DMS53 treated with DMSO at 0.1 percent for 48 hours (cell line): Measurements from ENCODE around the gene PPM1L.
"Not testable (repeated sequence)": the region's sequence is repeated elsewhere in the genome, so short reads cannot be mapped to it uniquely, and the experiment has no call there.

Experiments used
- DNase-seq: peaks from one replicate; lab custom pipeline; 2025; ENCODE audit not compliant: unreplicated experiment; lab: John Stamatoyannopoulos, UW

PPM1L gene

DNA sequence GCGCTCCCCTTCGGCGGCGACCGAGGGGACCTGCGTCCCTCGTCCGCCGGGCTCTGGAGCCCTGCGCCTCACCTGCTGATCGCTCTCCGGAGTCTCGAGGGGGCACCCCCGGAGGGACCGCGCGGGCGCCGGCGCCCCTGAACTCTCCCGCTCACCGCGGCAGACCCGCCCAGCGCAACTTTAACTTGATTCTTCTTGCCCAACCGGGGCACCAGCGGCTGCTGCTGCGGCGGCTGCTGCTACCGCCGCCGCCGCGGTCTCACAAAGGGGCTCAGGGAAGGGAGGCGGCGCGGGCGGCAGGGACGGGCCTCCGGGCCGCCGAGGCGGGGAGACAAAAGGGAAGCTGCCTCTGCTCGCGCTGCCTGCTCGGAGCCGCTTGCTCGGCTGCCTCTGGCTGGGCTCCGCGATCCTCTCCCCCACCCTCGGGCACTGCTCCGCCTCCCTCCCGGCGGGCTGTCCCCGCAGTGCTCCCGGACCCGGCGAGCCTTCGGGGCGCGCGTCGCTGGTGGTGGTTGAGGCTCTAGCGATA lies at the start of gene PPM1L:
PPM1L (plus strand) TSS at position 456 of the 529 bp plus-strand sequence.
- peak; percentile 46 for DNase-seq

DNA sequence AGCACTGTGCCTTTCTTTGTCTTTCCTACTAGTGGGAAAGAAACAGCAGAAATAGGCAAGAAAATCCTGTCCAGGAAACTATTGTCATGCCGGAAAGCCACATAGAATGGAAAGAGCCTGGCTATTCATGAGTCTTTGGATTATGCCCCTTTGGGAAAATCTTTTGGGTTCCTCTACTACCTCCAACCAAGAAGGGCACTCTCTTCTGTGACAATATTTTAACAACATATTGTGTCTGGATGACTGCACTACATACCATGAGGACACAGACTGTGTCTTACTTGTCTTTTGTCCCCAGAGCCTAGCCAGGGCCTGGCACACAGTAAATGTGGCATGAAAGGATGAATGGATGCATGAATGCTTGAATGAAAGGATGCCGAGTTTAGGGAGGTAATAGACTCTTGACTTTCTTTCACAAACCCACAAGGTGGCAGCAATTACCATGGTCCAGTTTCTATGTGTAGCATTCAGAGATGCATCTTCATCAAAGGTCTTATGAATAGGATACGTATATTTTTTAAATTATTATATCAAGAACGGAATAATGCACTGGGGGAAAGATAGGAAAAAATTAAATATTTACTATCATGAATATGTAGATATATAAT lies 48.7 kb upstream of the PPM1L start:
- peak; percentile 57 for DNase-seq

DNA sequence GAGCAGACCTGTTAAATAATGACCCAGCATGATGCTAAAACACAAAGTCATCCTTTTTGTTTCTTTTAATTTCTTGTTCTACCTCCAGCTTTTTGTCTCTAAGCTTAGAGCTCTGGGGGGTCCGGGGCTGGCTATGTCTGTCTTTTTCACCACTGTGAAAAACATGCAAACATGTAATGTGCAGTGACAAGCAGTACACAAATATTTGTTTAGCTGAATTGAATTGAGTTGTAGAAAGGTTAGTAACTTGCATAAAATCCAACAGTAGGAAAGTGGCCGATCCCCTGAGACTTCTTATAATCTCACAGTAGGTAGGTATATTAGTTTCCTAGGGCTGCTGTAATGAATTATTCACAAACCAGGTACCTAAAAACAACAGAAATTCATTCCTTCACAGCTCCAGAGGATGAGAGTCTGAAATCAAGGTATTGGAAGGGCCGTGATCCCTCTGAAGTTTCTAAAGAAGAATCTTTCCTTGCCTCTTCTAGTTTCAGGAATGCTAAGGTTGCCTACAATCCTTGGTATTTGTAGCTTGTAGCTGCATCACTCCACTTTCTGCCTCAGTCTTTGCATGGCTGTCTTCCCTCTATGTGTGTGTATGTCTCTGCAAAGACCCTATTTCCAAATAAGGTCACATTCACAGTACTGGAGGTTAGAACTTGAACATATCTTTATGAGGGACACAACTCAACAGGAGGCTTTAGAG lies 46.4 kb upstream of the PPM1L start:
- DNase-seq, result no peak

DNA sequence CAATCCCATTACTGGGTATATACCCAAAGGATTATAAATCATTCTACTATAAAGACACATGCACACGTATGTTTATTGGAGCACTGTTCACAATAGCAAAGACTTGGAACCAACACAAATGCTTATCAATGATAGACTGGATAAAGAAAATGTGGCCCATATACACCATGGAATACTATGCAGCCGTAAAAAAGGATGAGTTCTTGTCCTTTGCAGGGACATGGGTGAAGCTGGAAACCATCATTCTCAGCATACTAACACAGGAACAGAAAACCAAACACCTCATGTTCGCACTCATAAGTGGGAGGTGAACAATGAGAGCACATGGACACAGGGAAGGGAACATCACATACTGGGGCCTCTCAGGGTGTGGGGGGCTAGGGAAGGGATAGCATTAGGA lies 42.9 kb upstream of the PPM1L start:
- not testable (repeated sequence) for DNase-seq

DNA sequence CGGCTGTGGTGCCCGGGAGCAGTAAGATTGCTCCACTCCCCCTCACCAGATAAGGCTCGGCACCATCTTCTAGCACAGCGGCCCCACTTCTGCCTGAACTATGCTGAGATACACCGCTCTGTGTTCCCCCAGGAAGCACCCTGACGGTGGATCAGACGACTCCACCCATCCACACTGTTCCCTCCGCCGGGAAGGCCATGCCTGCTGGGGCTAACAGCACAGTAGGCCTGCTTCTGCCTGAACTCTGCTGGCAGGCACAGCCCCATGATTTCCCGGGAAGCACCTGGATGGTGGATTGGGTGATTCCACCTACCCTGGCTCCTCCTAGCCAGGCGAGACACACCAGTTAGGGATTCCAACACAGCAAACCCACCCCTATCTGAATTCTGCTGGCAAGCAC lies 36.3 kb upstream of the PPM1L start:
- no peak for DNase-seq

DNA sequence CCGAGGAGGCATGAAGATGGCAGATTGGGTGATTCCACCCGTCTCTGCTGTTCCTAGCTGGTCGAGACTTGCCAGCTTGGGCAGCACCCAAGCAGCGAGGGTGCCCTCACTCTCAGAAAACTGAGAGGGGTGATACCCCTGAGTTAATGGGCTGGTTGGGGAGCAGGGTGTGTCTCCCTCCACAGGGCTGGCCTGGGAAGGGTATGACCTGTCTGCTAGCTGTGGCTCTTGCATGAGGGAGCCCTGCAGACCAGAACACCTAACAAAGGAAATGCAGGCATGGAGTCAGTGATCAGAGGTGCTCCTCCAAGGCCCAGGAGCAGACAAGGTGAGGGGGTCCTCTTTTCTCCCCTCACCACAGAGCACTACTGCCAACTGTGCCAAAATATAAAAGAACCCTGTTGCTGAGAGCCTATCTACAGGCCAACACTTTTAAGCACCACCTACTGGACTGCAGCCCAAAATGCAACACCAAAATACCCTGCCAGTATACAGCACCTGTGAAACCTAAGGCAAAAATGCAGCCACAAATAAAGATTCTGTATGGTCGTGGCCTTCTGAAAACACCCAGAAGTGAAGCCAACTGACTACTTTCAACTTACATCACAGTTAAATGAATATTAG lies 35.8 kb upstream of the PPM1L start:
- DNase-seq, result no peak

DNA sequence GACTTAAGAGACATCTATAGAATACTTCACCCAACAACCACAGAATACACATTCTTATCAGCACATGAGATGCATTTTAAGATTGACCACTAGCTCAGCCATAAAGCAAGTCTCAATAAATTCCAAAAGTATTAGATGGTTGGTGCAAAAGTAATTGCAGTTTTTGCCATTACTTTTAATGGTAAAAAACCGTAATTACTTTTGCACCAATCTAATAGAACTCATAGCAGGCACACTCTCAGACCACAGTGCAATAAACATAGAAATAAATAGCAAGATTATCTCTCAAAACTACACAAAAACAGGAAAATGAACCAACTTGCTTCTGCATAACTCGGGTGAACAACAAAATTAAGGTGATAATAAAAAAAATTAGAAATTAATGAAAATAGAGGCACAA lies 33.7 kb upstream of the PPM1L start:
- no peak for DNase-seq

DNA sequence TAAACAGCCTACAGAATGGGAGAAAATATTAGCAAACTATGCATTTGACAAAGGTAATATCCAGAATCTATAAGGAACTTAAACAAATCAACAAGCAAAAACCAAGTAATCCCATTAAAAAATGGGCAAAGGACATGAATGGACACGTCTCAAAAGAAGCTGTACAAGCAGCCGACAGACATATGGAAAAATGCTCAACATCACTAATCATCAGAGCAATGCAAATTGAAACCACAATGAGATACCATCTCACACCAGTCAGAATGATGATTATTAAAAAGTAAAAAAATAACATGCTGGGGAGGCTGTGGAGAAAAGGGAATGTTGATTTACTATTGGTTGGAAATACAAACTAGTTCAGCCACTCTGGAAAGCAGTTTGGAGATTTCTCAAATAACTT lies 30.7 kb upstream of the PPM1L start:
- no peak for DNase-seq

DNA sequence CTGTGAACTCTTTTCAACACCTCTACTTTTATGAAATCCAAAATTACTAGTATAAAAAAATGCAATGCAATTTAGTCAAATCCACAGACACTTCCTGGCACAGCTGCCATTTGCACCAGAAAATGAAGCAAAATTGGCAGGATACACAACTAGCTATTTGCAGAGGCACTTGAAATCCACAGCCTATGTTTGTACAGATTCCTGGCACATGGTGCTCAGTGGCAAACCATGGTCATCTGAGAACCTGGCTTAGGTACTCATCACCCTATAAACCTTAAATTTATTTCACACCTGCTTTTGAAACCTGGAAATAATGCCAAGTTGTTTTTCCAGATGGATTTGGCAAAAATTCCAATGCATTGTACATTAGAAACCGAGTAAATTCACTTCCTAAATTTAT lies 20.2 kb upstream of the PPM1L start:
- DNase-seq, result peak; percentile 75

DNA sequence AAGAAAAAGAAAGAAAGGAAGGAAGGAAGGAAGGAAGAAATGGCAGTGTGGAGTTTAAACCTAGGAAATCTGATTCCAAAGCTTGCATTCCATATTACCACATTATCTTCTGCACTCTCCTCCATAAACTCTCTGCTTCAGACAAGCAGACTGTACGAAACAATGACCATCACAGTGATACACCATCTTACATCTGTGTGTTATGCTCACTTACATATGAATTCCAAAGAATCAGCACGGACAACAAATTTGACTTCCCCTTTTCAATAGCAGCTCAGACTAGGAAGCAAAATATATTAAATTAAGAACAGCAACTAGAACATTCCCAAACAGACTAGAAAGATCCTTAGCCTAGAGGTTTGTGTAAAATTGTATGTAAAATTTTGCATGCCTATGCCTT lies 18.0 kb upstream of the PPM1L start:
- no peak for DNase-seq

DNA sequence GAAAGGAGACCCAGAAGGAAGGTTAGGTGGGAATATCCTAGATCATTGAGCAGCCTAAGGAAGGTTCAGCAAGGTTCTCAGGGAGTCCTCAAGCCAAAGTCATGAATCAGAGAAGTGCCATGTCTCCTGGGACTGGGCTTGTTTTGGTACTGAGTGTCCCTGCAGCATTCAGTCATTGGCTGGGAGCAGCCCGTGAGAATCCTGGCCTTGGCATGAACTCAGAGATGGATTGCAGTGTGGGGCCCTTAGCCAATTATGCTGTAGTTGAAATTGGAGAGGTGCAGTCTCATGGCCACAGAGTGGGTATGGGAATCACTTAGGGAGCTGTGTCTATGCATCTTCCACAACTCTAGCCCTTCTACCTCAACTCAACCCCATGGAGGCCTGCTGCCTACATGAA lies 17.0 kb upstream of the PPM1L start:
- no peak for DNase-seq

DNA sequence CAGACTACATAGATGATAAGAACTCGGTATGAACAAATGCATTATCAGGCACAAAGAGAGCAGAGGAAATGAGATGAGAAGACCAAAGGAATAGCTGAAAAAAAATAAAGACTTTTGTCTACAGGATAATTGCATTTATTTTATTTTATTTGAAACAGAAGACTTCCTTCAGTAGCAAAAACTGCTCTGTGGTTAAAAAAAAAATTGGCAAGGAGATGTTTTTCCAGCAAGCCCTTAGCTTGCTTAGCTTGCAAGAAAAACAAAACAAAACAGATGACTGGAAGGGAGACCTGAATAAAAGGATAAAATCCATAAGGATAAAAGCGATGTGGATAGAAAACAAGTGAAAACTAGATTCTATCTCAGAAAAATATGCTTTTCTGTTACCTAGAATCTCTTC lies 9.1 kb upstream of the PPM1L start:
- DNase-seq, result no peak

DNA sequence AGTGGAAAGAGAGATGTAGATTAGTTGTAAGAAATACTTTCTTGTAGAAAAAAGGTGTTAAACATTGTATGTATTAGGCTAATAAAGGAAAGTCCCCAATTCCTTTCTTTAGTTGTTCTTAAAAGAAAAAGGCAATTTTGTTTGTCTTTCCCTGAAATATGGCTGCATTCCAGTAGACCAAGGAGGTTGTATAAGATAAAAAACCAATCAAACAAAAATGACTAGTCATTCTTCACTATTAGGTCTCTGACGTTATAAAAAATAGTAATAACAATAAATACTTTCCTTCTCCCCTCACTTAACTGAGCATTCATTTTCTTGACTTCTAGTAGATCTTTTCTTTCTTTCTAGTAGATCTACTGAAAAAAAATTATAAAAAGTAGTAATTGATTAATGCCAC lies 8.6 kb upstream of the PPM1L start:
- DNase-seq, result no peak

DNA sequence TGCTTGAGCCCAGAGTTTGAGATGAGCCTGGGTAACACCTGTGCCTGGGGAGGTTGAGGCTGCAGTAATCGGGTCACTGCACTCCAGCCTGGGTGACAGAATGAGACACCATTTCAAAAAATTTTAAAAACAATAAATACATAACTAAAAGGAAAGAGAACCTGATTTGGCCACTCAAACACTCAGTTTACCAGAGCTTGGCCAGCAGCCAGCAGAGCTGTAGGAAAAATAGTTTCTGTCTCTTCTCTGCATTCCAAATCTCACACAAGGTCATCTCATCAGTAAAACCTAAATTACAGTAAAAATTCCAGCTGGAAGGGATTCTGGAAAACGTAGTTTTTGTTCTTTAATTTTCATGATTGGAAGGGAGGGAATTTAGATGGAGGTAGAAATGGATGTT lies 7.8 kb upstream of the PPM1L start:
- no peak for DNase-seq

DNA sequence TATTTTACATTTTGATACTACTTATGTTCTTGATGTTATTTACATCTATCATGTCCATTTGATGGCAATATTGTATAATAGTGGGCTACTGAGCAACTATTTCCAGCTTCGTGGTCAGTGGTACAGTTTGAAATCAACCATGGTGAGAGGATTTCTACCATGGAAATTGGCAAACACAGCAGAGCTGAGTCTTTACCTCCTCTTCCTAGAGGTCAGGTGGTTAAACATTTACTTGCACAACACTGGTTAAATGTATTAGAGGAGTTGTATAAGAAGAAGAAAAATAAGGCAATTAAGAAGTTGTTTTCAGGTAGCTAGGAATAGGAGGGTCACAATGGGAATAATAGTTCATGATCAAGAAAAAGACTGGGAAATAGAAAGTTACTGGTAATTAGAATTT lies 7.2 kb upstream of the PPM1L start:
- DNase-seq, result peak; percentile 61

DNA sequence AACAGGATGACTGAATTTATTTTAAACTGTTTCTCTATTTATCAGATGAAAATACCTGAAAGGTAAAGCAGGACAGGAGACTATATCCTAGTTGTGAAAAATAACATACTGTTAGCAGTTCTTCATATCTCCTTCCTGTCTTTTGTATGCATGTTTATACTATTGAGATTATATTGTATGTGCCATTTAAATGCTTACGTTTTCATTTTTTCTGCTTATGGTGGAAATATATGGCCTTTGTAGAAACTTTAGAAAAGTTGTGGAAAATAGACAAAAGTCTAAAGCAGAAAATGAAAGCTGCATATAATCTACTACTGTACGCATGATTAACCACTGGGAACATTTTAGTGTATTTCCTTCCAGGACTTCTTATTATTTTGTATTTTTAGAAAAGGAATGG lies 2.1 kb upstream of the PPM1L start:
- DNase-seq, result no peak

DNA sequence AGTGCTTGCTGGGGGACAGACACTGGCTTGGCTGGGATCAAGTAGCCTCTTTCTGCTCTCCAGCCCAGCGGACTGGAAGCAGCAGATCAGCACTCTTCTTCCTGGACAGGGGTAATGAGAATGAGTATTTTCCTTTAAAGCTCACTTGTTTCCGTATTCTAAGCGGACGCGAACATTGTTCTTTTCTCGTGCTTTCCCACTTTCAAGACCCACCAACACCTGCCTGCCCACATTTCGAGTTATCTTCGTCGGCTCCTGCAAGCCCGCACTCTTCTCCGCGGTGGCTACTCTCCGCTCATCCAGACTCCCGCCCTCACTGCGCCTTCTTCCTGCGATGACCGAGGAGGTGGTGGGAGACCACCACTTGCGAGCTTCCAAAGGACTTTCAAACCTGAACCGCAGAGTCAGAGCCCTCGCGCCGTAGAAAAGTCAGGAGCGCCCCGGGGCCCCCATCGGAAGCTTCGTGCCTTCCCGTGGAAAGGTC lies 1.6 kb upstream of the PPM1L start:
- peak; percentile 29 for DNase-seq

DNA sequence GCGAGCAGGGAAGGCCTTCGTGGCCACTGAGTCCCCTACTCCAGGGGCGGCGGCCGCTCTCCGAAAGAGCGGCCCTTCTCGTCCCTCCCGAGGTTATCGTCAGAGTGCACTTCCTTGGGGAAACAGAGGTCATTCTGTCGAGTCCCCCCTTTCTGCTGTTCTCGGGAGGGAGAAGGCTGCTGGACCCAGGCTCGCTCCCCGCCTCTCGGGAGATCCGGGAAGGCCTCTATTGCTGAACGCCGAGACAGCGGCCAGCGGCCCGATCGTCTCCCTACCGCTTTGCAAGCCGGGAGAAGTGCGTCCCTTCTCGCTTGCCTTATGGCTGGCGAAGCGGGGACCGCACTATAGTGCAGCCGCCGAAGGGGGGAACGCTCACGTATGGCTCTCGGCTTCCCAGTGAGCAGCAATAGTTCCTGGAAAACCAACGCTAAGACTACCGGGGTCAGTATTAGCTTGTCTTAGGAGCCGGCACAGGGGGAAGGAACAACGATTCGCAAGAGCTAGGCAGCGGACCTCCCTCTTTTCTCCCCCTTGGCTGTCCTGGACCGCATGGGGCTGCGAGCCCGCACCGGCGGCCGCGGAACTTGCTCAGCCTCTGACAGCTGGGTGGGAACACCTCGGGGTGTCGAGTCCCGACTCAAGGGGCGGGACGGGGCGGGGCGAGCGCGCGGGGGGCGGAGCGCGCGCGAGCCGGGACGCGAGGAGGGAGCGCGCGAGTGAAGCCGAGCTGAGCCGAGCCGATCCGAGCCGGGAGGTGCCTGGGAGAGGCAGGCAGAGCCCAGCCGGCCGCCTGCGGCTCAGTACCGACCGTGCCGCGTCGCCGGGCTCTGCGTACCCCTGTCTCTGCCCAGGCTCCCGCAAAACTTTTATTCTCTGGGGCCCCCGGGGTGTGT lies 930 bp upstream of the PPM1L start:
- DNase-seq, result peak; percentile 74

DNA sequence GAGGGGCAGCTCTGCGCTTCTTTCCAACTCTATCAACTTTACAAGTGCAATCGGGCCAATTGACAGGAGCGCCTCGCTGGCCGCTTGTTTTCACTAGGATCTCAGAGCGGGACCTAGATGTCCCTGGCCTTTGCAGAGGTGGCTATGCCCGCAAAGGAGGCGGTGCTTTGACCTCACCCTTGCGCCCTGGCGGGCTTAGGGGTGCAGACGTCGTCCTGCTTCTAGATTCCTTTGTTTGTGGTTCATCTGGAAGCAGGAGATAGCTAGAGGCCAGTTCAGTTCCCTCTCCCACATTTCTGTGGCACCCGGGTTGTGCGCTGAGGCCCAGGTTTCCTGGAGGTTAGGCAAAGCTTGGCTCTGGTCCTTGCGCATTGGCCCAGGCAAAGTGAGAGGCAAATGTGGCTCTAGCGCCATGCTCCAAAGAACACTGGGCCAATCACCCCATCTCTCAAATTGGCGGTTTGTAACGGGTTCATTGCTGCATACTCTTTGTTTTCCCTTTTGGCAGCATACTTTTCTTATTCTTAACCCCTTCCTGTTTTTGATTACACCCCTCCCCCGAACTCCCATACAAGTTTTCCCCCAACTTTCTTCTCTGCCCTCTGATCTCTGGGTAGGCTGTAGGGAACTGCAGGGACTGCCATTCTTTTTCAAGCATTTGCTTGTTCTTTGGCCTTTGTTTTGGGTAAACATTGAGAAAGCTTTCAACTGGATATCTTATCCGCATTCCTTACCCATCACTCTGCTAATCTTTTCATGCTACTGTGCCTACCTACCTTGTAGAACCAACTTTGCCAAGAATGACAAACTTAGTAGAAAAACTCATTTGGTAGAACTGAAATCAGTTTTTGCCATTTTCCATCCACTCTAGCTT lies 1.4 kb downstream of the PPM1L start:
- peak; percentile 34 for DNase-seq

DNA sequence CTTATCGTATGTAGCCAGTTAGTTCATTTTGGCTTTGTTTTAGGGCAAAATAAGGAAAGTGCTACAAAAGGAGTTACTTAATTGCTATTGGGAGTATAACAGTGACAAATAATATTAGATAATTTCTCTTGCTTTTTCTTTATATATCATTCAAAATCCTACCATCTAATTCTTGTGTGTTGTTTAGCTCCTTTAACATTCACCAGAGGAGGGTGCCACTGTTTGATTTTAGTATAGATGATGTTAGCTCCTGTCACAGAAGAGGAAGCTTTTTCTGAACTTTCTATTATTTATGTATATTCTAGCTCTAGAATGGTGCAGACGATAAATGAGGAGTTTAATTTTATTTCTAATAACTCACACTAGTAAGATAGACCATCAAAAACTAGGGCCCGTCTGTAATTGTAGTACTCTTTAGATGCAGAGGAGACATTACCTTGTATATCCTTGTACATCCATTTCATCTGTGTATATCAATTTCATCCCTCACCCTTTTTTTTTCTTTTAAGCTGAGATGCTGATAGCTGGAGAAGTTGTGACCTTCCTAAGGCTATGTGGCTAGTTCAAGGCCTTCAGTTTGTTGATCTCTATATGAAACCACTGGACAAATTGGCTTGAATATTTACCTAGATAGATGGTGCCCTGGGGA lies 3.0 kb downstream of the PPM1L start:
- DNase-seq, result no peak
